ENCODE results near the gene NOTCH1.

GRCh38 chr9:136509549-136509948 lies 36.3 kb downstream of the NOTCH1 start:
- TF ChIP-seq CTCF (IDR thresholded peaks at IDR 0.05; ENCODE audit: poor library complexity, severe bottlenecking): no peak
- TF ChIP-seq REST (IDR thresholded peaks at IDR 0.05; ENCODE audit: borderline replicate concordance): no peak
- TF ChIP-seq EZH2 (IDR thresholded peaks at IDR 0.05; ENCODE audit: borderline replicate concordance, insufficient read depth, low read length, poor library complexity, severe bottlenecking): no peak
- TF ChIP-seq POLR2AphosphoS5 (IDR thresholded peaks at IDR 0.05): no peak
- no peak for TF ChIP-seq TAF1 (IDR thresholded peaks at IDR 0.05; ENCODE audit: low read depth)
